ENCODE results near the gene FBXW8.

The FBXW8 gene

DNA sequence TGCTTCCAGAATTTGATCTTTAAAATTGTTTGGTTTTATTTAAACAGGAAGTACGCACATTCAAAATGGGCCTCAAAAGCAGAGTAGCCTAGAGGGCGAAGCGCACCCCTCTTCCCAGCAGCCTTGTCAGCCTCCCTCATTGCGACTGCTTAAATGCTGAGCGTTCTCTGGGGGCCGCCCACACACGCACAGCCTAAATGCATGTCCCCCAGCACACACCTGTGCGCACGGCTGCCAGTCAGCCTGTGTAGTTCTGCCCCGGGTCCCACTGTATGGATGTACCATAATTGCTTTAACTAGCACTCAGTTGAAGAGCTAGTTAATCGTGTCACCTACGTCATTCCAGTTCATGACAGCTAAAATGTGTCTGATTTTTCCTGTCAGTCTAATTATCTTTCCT, 109.1 kb downstream of the FBXW8 start:
- DNase-seq (ENCODE audit: low read depth in 2 of 3, low spot score in 1 of 3) = no peak

DNA sequence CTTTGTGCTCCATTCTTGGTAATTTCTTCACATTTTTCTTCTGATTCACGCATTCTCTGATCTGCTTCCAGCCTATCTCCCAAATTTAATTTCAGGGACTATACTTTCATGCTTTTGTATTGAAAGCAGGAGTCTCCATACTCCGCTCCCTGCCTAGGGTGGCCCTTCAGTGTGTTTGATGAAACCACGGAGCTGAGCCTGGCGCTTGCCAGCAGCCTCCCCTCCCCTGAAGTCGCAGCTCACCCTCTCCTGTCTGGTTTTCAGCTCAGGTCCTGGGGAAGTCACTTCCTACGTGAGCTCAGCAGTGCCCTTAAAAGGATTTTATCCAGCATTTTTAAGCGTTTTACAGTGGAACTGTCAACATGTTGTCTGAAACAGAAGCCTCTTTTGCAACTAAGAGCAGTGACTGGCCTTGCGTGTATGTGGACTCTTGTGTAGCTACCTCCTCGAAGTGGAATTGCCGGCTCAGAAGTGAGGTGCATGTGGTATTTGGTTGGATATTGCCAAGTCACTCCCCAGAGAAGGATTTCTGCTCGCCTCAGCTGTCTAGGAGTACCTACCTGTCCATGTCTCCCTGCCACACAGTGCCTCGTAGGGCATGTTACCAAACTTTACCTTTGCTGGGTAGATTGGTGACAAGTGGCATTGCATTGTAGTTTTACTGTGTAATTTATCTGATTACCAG, 109.9 kb downstream of the FBXW8 start:
- no peak for DNase-seq (ENCODE audit: low read depth in 2 of 3, low spot score in 1 of 3)

DNA sequence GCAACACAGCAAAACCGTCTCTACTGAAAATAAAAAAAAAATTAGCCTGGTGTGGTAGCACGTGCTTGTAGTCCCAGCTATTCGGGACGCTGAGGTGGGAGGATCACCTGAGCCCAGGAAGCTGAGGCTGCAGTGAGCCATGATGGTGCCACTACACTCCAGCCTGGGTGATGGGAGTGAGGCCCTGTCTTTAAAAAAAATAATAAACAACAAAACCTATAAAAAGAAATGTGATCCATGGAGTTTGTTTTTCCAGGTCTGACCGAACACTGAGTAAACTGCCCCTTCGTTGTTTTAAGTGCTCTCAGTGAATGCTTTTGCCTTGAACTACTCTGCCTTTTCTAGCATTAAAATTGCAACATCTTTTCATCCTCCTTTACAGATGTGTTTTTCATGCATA, 111.7 kb downstream of the FBXW8 start:
- no peak for DNase-seq (ENCODE audit: low read depth in 2 of 3, low spot score in 1 of 3)

DNA sequence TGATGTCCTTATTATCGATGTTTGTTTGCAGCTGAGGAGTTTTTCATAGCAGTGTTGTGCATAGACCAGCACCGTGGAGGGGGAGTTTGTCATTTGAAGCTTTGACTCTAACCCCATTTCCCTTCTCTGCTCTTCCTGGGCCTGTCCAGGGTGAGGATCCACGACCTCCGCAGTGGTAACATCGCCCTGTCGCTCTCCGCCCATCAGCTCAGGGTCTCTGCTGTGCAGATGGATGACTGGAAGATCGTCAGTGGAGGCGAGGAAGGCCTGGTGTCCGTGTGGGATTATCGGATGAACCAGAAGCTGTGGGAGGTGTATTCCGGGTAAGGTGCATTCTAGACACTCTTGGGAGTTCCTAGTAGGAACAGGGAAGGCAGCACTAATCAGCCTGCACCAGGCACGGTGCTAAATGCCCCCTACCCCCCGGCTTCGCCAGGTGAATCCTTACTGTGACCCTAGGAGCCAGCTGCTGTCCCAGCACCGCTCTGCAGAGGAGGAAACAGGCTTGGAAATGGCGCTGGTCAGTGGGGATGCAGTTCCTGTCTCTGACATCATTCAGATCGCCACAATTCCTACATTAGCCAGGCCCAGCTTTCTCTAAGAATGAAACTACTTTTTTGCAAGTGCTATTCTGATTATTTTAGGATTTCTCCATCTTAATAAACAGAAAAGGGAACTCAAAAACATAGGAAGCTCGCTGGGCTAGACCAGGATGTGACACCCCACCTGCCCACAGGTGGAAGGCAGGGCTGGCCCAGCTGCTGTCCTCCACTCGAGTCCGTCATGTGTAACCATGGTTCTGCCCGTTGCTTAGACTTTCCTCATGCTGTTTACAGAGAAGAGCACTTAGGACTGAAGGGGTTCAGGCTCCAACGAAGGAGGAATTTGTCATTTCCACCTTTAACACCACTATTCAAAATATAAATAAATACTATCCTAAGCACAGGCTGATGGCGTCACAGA, 113.5 kb downstream of the FBXW8 start:
- no peak for DNase-seq (ENCODE audit: low read depth in 2 of 3, low spot score in 1 of 3)

DNA sequence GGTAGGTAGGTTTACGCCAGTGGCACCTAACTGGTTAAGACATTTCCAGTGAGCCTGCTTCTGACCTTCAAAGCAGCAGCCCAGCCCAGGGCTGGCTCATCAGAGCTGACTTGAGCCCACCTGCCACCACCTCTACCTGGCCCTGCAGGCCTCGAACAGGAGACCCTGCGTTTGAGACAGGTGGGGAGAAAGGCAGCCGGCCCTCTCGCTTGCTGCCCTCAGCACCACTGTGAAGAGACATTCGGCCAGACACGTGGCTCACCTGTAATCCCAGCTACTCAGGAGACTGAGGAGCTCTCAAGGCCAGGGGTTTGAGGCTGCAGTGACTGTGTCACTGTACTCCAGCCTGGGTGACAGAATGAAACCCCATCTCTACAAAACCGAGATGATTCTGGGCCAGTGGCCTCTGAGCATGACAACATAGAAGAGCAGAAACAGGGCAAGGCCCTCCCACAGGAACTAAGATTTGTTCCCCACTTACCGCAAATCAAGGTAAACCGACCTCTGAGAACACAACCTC, 114.3 kb downstream of the FBXW8 start:
- no peak for DNase-seq (ENCODE audit: low read depth in 2 of 3, low spot score in 1 of 3)

DNA sequence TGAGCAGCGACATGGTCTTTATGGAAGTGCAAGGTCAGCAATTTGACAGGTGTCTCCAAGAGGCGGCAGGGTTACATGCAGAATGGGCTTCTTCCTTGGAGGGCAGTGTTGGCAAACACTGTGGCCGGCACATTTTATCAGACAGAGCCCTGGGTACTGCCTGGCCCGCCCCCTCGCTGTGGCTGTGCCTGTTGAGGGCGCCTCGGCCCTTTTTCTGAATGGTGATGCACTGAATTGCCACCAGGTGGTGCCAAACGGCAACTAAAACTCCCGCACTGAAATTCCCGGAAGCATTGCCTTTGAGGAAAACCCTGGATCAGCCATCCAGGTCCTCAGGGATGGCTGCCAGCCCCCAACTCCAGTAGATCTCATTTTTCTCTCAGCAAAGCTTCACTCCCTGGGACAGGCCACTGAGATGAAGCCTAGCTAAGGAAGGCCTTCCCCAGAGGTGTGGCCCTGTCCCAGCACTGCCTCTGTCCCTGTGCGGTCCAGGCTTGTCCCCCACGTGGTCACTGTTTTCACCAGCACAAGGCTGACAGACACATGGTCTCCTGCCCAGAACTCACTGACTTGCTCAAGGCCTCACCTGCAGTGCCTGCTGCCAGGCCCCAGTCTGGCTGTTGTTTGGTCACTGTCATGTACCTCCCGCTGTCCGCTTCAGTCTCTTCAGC, 114.9 kb downstream of the FBXW8 start:
- DNase-seq (ENCODE audit: low read depth in 2 of 3, low spot score in 1 of 3) = peak; percentile 9 to 36 (median 21)

DNA sequence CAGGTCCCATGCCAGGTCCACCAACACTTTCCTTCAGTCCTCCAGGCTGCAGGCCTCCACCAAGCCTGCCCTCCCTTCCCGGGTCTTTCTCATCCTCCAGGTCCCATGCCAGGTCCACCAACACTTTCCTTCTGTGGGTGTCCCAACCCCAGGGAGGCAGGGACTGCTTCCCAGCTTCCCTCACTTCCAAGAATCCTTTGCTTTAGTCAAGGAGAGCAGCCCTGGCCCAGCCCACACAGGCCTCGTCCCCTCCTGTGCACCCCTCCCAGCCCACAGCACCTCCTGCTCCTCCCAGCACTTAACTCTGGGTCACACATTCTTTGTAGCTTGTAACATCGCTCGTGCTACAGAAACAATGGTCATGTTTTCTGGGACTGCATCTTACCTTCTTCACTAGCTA, 115.6 kb downstream of the FBXW8 start:
- DNase-seq (ENCODE audit: low read depth in 2 of 3, low spot score in 1 of 3) = no peak

DNA sequence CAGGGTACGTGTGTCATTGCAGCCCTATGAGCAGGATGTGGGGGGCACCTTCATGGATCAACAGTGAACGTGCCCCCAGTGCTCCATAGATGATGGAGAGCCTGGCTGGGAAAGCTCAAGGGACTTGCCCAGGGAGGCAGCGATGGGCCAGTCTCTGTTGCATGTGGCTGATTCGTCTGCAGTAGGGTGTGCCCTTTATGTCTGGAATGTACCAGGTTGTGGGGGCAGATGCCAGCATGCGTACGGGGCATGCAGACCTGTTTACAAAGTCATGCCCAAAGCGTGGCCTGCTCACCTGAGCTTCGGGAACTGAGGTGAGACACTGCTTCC, 116.1 kb downstream of the FBXW8 start:
- no peak for DNase-seq (ENCODE audit: low read depth in 2 of 3, low spot score in 1 of 3)

DNA sequence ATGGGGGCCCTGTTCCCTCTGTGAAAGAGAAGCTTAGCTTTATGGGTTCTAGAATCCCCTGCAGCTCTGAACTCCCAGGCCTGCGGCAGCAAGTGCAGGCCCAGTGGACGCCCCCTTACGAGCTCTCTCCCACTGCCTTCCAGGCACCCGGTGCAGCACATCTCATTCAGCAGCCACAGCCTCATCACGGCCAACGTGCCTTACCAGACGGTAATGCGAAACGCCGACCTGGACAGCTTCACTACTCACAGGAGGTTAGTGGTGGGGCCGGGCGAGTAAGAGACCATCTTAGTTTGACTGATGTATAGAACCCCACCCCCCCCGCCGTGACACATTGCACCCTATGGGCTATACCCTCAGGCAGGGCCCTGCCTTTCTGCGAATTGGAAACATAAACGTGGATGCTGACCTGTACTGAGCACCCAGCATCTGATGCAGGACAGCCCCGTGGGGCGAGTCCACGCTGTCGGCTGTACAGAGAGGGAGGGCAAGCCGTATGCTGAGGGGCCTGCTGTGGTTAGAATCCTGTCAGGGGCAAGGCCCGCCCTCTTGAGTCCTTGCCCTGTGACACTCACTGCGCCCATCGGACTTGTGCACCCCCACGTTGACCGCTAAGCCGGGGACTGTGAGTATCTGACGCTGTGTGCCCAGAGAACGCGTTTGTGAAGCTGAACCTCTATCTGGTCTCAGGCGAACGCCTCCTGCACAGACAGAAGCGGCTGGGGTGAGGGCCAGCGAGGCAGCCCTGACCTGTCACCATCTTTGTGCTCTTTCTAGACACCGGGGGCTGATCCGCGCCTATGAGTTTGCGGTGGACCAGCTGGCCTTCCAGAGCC, 116.7 kb downstream of the FBXW8 start:
- DNase-seq (ENCODE audit: low read depth in 2 of 3, low spot score in 1 of 3) = no peak

DNA sequence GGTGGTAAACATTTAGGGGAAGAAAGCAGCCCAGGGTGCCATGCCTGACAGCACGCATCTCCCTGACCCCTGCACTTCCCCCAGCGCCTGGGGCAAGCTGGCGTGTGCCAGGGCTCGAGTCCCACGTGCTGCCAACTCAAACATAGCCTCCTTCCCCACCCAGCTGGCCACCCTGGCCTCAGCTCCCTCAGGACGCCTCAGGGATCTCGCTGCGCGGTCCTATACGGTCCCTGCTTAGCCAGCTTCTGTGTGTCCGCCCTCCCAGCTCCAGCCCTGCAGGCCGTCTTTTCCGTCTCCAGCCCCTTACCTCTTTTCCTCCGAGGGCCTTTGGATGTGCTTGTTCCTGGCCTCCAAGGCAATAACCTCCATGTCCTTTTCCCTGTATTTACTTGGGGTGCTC, 117.5 kb downstream of the FBXW8 start:
- DNase-seq (ENCODE audit: low read depth in 2 of 3, low spot score in 1 of 3) = no peak

DNA sequence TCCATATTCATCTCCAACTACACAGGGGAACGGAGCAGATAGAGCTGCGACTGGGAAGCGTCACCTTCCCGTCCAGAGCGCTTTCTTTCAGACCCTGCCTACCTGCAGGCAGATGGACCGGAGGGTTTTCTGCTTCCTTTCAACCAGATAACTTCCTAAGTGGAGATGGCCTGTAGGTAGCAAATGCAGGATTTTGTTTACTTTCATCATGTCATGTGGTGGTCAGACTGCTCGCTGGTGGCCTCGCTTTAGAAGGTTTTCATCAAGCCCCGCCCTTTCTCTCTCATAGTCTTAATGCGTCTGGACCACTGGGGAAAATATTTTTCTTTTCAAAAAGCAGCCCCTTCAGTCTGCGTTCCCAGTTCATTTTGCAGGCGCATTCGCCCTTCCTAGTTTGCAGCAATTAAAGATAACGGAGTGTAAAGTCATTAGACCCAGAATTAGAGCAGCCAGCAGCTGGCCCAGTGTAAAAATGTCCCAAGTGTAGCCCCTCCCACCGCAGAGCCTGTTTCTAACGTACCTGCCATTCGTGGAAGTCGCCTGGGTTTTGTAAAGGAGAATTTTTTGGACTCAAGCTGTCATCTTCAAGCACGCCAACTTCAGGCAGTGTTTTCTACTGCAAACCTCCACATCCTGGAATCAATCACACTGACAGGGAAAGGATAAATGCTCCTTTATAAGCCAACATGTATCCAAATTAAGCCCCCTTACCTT, 119.6 kb downstream of the FBXW8 start:
- DNase-seq (ENCODE audit: low read depth in 2 of 3, low spot score in 1 of 3) = no peak

DNA sequence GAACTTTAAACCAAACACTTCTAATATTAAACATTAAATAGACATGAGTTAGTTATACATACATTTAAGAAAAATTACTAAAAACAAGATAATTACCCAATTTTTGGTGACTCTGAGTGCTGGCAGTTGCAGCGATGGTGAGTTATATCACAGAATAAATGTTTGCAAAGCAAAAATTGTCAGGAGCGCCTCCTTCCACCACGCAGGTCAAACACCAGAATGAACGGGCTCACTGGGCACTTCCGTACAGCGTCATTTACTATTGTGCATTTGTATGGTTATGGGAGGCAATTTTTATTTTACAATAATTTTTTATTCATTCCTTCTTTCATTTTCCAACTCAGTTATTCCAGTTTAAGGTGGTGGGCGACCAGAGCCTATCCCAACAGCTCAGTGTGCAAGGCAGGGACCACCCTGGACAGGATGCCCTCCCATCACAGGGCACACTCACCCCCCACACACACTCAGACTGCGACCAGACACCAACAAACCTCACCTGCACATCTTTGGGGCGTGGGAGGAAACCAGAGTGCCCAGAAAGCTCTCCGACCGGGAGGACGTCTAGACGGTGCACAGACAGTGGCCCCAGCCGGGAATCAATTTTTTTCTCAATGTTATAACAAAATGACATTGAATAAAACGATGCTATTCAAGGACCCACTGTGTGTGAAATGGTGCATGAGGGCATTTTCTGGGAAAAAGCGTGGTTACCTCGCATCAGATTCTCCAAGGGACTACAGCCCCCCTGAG, 121.3 kb downstream of the FBXW8 start:
- no peak for DNase-seq (ENCODE audit: low read depth in 2 of 3, low spot score in 1 of 3)

DNA sequence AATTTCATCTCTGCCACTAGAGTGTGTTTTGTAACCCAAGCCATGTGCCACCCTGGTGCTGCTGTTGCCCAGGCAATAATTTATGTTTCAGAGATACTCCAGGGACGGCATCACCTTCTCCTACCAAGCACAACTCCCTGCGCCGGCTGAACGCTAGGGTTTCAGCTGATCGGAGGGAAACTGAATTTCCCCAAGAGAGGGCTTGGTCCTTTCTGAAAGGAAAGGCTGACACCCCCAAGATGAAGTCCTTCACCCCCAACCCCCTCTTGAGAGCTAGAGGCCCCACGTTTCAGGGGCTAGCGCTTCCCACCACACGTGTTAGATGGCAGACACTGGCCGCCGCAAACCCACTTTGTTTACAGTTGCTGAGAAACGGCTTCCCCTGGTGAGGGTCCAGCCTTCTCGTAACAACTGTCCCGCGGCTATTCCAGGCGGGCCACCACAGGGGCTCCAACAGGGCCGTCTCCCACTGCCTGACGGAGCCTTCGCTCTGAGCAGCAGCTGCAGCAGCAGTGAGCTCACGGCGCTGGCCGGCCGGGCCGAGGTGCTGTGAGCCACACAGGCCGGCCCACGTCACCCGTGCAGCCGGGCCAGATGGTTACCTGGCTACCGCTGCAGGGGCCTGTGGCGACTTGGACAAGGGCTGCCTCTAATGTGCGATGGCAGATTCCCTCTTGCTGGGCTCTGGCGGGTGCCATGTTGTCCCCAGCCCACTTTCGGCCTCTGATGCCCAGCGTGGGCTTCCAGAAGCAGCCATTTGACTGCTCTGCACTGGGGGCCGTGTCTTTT, 122.0 kb downstream of the FBXW8 start:
- DNase-seq (ENCODE audit: low read depth in 2 of 3, low spot score in 1 of 3) = no peak

DNA sequence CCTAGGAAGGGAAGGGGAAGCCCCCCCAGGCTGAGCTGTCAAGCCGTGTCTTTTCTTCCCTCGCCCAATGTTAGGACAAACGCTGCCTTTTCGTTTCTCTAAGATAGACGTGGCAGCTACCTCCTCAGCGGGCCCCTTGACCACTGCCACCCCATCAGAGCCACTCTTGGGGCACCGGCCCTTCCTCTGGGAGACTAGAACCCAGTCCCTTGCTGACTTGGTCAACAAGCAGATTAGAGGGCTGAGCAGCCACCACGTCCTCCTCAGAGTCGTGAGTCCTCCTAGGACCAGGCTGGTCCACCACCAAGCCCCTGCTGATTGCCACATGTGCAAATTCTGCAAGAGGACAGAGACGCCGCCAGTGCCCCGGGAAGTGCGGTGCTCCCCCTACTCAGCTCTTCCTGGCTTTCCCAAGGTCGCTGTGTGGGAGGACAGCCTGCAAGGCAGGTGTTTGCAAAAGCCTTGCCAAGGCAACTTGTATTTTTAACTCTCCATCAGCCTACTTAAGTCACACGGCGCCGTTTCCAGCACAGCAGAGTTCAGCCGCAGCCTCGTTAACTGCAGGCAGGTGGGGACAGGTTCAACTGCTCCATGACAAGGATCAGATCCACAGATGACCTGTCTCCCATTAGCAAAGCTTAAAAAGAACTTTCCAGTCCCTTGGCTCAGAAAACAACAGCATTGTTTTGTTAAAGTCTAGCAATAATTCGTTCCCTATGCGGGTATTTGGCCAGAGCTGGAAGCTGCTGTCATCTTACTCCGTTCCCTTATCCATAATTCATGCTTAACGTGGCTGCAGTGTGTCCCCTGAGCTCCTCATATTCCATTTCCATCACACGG, 122.9 kb downstream of the FBXW8 start:
- DNase-seq (ENCODE audit: low read depth in 2 of 3, low spot score in 1 of 3) = no peak

DNA sequence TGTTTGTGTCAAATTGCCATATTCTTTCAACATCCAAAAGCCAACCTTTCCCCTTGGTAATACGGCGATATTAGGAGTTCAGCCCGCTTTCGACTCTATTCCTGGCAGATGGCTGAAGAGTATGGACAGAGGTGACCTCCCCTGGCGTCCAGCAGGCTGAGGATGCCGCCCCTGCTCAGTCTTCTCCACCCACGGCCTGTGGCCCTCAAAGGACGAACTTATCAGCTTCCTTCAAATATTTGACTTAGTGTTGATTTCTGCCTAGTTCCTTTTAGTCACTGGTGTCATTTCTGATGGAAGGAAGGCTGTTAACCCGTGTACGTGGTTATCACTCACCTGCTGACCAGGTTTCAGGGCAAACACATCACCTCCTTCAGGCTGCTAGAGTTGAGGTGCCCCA, 123.5 kb downstream of the FBXW8 start:
- no peak for DNase-seq (ENCODE audit: low read depth in 2 of 3, low spot score in 1 of 3)

DNA sequence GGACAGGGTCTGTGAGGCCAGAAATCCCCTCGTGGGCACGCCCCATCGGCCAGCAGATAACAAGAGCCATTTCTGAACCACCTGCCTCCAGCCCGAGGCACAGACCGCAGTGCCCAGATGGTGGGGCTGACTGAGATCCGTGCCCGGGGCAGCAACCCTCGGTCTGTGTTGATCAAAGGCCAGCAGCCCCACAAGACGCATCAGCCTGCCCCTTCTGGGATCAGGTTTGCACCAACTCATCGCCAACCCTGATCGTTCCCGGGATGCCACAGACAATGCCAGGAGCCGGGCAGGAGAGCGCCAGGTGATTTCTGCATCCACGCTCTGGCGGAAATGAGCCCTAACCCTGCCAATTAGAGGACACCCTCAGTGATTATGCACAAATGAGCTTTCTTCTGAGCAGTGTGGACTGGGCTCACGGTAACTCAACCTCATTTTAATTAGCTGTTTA, 124.0 kb downstream of the FBXW8 start:
- no peak for DNase-seq (ENCODE audit: low read depth in 2 of 3, low spot score in 1 of 3)

DNA sequence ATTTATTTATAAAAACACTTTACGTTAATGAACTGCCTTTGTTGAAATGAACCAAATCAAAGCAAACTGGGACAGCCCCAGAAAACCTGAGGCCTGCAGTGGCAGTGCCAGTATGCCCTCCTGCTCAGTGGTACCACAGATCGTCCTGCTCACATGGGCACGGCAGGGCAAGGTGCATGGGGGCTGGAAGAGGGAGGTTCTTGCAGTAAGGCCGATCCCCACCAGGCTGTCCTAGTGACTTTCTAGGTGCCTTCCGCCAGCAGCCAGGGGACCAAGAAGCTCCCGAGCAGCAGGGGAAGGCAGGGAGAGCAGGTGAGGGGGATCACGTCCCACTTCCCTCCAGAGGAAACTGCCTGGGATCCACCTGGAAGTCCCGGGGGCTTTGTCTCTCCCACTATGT, 124.5 kb downstream of the FBXW8 start:
- DNase-seq (ENCODE audit: low read depth in 2 of 3, low spot score in 1 of 3) = no peak

DNA sequence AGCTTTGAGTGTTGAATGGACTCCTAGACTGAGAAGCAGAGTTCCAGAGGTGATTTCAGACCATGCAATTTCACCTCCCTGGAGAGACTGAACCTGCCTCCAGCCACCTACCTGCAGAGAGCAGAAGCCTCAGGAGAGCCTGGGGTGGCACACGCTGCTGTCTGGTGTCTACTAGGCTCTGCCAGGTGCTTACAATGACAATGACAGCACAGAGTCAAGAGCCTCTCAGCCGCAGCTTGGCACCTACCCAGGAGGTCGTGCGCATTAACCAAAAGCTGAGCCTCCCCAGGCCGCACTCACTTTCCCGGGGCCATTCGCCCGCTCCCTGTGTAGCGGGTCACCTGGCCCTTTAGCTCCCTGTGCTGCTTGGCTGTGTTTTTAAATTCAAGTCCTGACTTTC, 125.3 kb downstream of the FBXW8 start:
- no peak for DNase-seq (ENCODE audit: low read depth in 2 of 3, low spot score in 1 of 3)
